Stimulated activated CD4-positive, alpha-beta T cell treated with anti-CD3 and anti-CD28 coated beads, Interleukin-15, amount 100 ng/mL, for 24 hours (primary cell): ENCODE measurements around the gene RBMS3.

Experiments
- DNase-seq: peaks from one replicate; pipeline ENCODE4 v3.0.0-alpha.2; 2020

Gene RBMS3

GRCh38 chr3:29590461-29590860 is 309.6 kb downstream of the RBMS3 start:
- DNase-seq = no peak

- DNase-seq = no peak
These were observed 310.7 kb downstream of the RBMS3 start for GRCh38 chr3:29591579-29591978.

GRCh38 chr3:29593802-29594201 is 312.9 kb downstream of the RBMS3 start:
- no peak for DNase-seq

GRCh38 chr3:29594261-29594660 is 313.4 kb downstream of the RBMS3 start:
- DNase-seq = no peak

GRCh38 chr3:29597376-29598008 is 316.6 kb downstream of the RBMS3 start:
- DNase-seq = no peak

- DNase-seq = no peak
These were observed 321.2 kb downstream of the RBMS3 start for GRCh38 chr3:29601861-29602585.

- no peak for DNase-seq
These were observed 325.0 kb downstream of the RBMS3 start for GRCh38 chr3:29605845-29606244.

- DNase-seq = no peak
These were observed 325.5 kb downstream of the RBMS3 start for GRCh38 chr3:29606416-29606815.

- DNase-seq = no peak
These were observed 327.8 kb downstream of the RBMS3 start for GRCh38 chr3:29608414-29609327.

GRCh38 chr3:29609328-29609811 is 328.5 kb downstream of the RBMS3 start:
- no peak for DNase-seq

GRCh38 chr3:29610781-29611180 is 329.9 kb downstream of the RBMS3 start:
- no peak for DNase-seq

GRCh38 chr3:29611252-29611651 is 330.4 kb downstream of the RBMS3 start:
- no peak for DNase-seq

- DNase-seq = no peak
These were observed 331.7 kb downstream of the RBMS3 start for GRCh38 chr3:29612536-29612935.

- DNase-seq = no peak
These were observed 334.1 kb downstream of the RBMS3 start for GRCh38 chr3:29614954-29615353.

- no peak for DNase-seq
These were observed 337.8 kb downstream of the RBMS3 start for GRCh38 chr3:29618395-29619282.

- DNase-seq = no peak
These were observed 338.8 kb downstream of the RBMS3 start for GRCh38 chr3:29619676-29620075.

GRCh38 chr3:29627136-29628117 is 346.6 kb downstream of the RBMS3 start:
- DNase-seq = no peak

- no peak for DNase-seq
These were observed 347.9 kb downstream of the RBMS3 start for GRCh38 chr3:29628795-29629194.

- no peak for DNase-seq
These were observed 355.0 kb downstream of the RBMS3 start for GRCh38 chr3:29635888-29636287.

- DNase-seq = no peak
These were observed 356.2 kb downstream of the RBMS3 start for GRCh38 chr3:29637068-29637467.
